ENCODE data around the gene TAF11L2. TPM values are rescaled to one million over a fixed set of nuclear protein-coding genes. Genes with fewer than 3 reads are reported as not detected.
"Not testable (repeated sequence)": the region's sequence is repeated elsewhere in the genome, so short reads cannot be mapped to it uniquely, and the experiment has no call there.

Gene TAF11L2
- total and polyA plus RNA-seq, 4 donors, result not detected

DNA sequence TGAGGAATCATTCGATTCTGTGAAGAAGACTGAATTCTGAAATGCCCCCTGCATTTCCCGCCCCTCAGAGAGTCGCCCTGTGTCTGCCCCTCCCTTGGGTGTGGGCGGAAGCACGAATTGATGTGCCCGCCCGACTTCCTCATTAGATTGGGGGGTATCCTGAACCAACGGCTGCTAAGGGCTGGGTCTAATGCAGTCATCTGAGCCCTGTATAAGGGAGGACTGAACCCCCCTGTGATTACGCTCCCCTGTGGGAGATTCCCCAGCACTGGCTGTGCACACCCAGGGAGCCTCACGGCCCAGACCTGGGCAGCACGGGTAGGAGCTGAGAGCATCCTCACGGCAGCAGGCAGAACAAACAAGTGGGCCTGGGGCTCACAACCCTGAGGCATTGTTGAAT lies 19.5 kb downstream of the TAF11L2 start:
- H3K27ac ChIP-seq (ENCODE audit: low read depth in 1 of 2, low read length in 2 of 2); H3K4me1 ChIP-seq (ENCODE audit: control insufficient read depth in 1 of 2, insufficient read depth in 2 of 2, low read length in 2 of 2); H3K36me3 ChIP-seq (ENCODE audit: control insufficient read depth in 1 of 2, insufficient read depth in 2 of 2, low read length in 1 of 2); H3K27me3 ChIP-seq (ENCODE audit: control insufficient read depth in 1 of 2, insufficient read depth in 2 of 2, low read length in 1 of 2); H3K4me3 ChIP-seq (ENCODE audit: low read length in 2 of 2); intact Hi-C loops (cut with DNase I); ATAC-seq (ENCODE audit: low FRiP score); H3K9me3 ChIP-seq (ENCODE audit: control insufficient read depth, low read length): not testable (repeated sequence)
- peak; percentile 62 to 77 for DNase-seq
- WGBS, 2 donors, result 85 to 91% methylated on average over 8 to 9 of the region's 12 CpGs

- H3K9me3 ChIP-seq (ENCODE audit: control insufficient read depth, low read length); intact Hi-C loops (cut with DNase I); H3K27ac ChIP-seq (ENCODE audit: low read depth in 1 of 2, low read length in 2 of 2); DNase-seq; H3K4me1 ChIP-seq (ENCODE audit: control insufficient read depth in 1 of 2, insufficient read depth in 2 of 2, low read length in 2 of 2); H3K27me3 ChIP-seq (ENCODE audit: control insufficient read depth in 1 of 2, insufficient read depth in 2 of 2, low read length in 1 of 2); H3K36me3 ChIP-seq (ENCODE audit: control insufficient read depth in 1 of 2, insufficient read depth in 2 of 2, low read length in 1 of 2); H3K4me3 ChIP-seq (ENCODE audit: low read length in 2 of 2); ATAC-seq (ENCODE audit: low FRiP score): not testable (repeated sequence)
- no CpG with 5 or more reads among the region's 15 CpGs for WGBS, 2 donors
Measured at GRCh38 chr5:17518067-17518466, 20.0 kb downstream of the TAF11L2 start, which contains the start of gene TAF11L3. Gene TAF11L3, plus strand, starts transcription at chr5:17518367.

- H3K27me3 ChIP-seq (ENCODE audit: control insufficient read depth in 1 of 2, insufficient read depth in 2 of 2, low read length in 1 of 2); DNase-seq; H3K36me3 ChIP-seq (ENCODE audit: control insufficient read depth in 1 of 2, insufficient read depth in 2 of 2, low read length in 1 of 2); intact Hi-C loops (cut with DNase I); ATAC-seq (ENCODE audit: low FRiP score); H3K4me3 ChIP-seq (ENCODE audit: low read length in 2 of 2); H3K9me3 ChIP-seq (ENCODE audit: control insufficient read depth, low read length); H3K27ac ChIP-seq (ENCODE audit: low read depth in 1 of 2, low read length in 2 of 2); H3K4me1 ChIP-seq (ENCODE audit: control insufficient read depth in 1 of 2, insufficient read depth in 2 of 2, low read length in 2 of 2): not testable (repeated sequence)
- 92 to 95% methylated on average over 8 of the region's 14 CpGs for WGBS, 2 donors
Measured at GRCh38 chr5:17519508-17519907, 21.5 kb downstream of the TAF11L2 start.

- not testable (repeated sequence) for DNase-seq; H3K4me3 ChIP-seq (ENCODE audit: low read length in 2 of 2)
Measured at GRCh38 chr5:17521501-17521900, 23.5 kb downstream of the TAF11L2 start, which contains the start of gene TAF11L4. Gene TAF11L4, plus strand, starts transcription at chr5:17521801.

GRCh38 chr5:17524935-17525334 lies 26.9 kb downstream of the TAF11L2 start, which contains the start of gene TAF11L5:
Gene TAF11L5, plus strand, starts transcription at chr5:17525235.
- H3K27ac ChIP-seq (ENCODE audit: low read depth in 1 of 2, low read length in 2 of 2); ATAC-seq (ENCODE audit: low FRiP score); H3K9me3 ChIP-seq (ENCODE audit: control insufficient read depth, low read length); intact Hi-C loops (cut with DNase I); H3K27me3 ChIP-seq (ENCODE audit: control insufficient read depth in 1 of 2, insufficient read depth in 2 of 2, low read length in 1 of 2); H3K36me3 ChIP-seq (ENCODE audit: control insufficient read depth in 1 of 2, insufficient read depth in 2 of 2, low read length in 1 of 2); H3K4me3 ChIP-seq (ENCODE audit: low read length in 2 of 2); H3K4me1 ChIP-seq (ENCODE audit: control insufficient read depth in 1 of 2, insufficient read depth in 2 of 2, low read length in 2 of 2); DNase-seq: not testable (repeated sequence)
- no CpG with 5 or more reads among the region's 15 CpGs for WGBS, 2 donors

More at GRCh38 chr5:17521501-17521900, 23.5 kb downstream of the TAF11L2 start, which contains the start of gene TAF11L4:
- ATAC-seq (ENCODE audit: low FRiP score); H3K9me3 ChIP-seq (ENCODE audit: control insufficient read depth, low read length); intact Hi-C loops (cut with DNase I); H3K27me3 ChIP-seq (ENCODE audit: control insufficient read depth in 1 of 2, insufficient read depth in 2 of 2, low read length in 1 of 2); H3K27ac ChIP-seq (ENCODE audit: low read depth in 1 of 2, low read length in 2 of 2); H3K4me1 ChIP-seq (ENCODE audit: control insufficient read depth in 1 of 2, insufficient read depth in 2 of 2, low read length in 2 of 2); H3K36me3 ChIP-seq (ENCODE audit: control insufficient read depth in 1 of 2, insufficient read depth in 2 of 2, low read length in 1 of 2): not testable (repeated sequence)
- WGBS, 2 donors, result no CpG with 5 or more reads among the region's 15 CpGs

- H3K27me3 ChIP-seq (ENCODE audit: control insufficient read depth in 1 of 2, insufficient read depth in 2 of 2, low read length in 1 of 2); H3K4me1 ChIP-seq (ENCODE audit: control insufficient read depth in 1 of 2, insufficient read depth in 2 of 2, low read length in 2 of 2); intact Hi-C loops (cut with DNase I); H3K36me3 ChIP-seq (ENCODE audit: control insufficient read depth in 1 of 2, insufficient read depth in 2 of 2, low read length in 1 of 2); H3K27ac ChIP-seq (ENCODE audit: low read depth in 1 of 2, low read length in 2 of 2); H3K9me3 ChIP-seq (ENCODE audit: control insufficient read depth, low read length); ATAC-seq (ENCODE audit: low FRiP score); H3K4me3 ChIP-seq (ENCODE audit: low read length in 2 of 2): not testable (repeated sequence)
- WGBS, 2 donors, result 92 to 95% methylated on average over 9 of the region's 17 CpGs
- peak; percentile 59 to 76 for DNase-seq
Measured at GRCh38 chr5:17526504-17526903, 28.5 kb downstream of the TAF11L2 start.

- not testable (repeated sequence) for DNase-seq
- no CpG with 5 or more reads among the region's 15 CpGs for WGBS, 2 donors
Measured at GRCh38 chr5:17528369-17528768, 30.3 kb downstream of the TAF11L2 start, which contains the start of gene TAF11L6. Gene TAF11L6, plus strand, starts transcription at chr5:17528669.

More at GRCh38 chr5:17528369-17528768, 30.3 kb downstream of the TAF11L2 start, which contains the start of gene TAF11L6:
- H3K4me3 ChIP-seq (ENCODE audit: low read length in 2 of 2); H3K27me3 ChIP-seq (ENCODE audit: control insufficient read depth in 1 of 2, insufficient read depth in 2 of 2, low read length in 1 of 2); H3K4me1 ChIP-seq (ENCODE audit: control insufficient read depth in 1 of 2, insufficient read depth in 2 of 2, low read length in 2 of 2); H3K9me3 ChIP-seq (ENCODE audit: control insufficient read depth, low read length); intact Hi-C loops (cut with DNase I); ATAC-seq (ENCODE audit: low FRiP score); H3K27ac ChIP-seq (ENCODE audit: low read depth in 1 of 2, low read length in 2 of 2); H3K36me3 ChIP-seq (ENCODE audit: control insufficient read depth in 1 of 2, insufficient read depth in 2 of 2, low read length in 1 of 2): not testable (repeated sequence)

Other genes with a start within 250 kb of the TAF11L2 start
- gene TAF11L3, start 20.1 kb downstream of the TAF11L2 start, total RNA-seq, result not detected
- gene TAF11L3, start 20.1 kb downstream of the TAF11L2 start, polyA plus RNA-seq, result not detected
- not detected for gene TAF11L4, start 23.6 kb downstream of the TAF11L2 start, total RNA-seq
- gene TAF11L4, start 23.6 kb downstream of the TAF11L2 start, polyA plus RNA-seq, result not detected
- gene TAF11L5, start 27.0 kb downstream of the TAF11L2 start, total RNA-seq, result not detected
- gene TAF11L5, start 27.0 kb downstream of the TAF11L2 start, polyA plus RNA-seq, result not detected
- gene TAF11L6, start 30.4 kb downstream of the TAF11L2 start, total RNA-seq, result not detected
- not detected for gene TAF11L6, start 30.4 kb downstream of the TAF11L2 start, polyA plus RNA-seq
- gene TAF11L7, start 87.5 kb downstream of the TAF11L2 start, total RNA-seq, result not detected
- gene TAF11L7, start 87.5 kb downstream of the TAF11L2 start, polyA plus RNA-seq, result not detected
- not detected for gene TAF11L8, start 92.7 kb downstream of the TAF11L2 start, total RNA-seq
- not detected for gene TAF11L8, start 92.7 kb downstream of the TAF11L2 start, polyA plus RNA-seq
- not detected for gene TAF11L9, start 96.2 kb downstream of the TAF11L2 start, total RNA-seq
- gene TAF11L9, start 96.2 kb downstream of the TAF11L2 start, polyA plus RNA-seq, result not detected
- not detected for gene TAF11L10, start 99.6 kb downstream of the TAF11L2 start, total RNA-seq
- gene TAF11L10, start 99.6 kb downstream of the TAF11L2 start, polyA plus RNA-seq, result not detected
- gene TAF11L11, start 106.0 kb downstream of the TAF11L2 start, total RNA-seq, result not detected
- not detected for gene TAF11L11, start 106.0 kb downstream of the TAF11L2 start, polyA plus RNA-seq
- gene TAF11L12, start 112.2 kb downstream of the TAF11L2 start, total RNA-seq, result not detected
- gene TAF11L12, start 112.2 kb downstream of the TAF11L2 start, polyA plus RNA-seq, result not detected
- not detected for gene TAF11L13, start 133.9 kb downstream of the TAF11L2 start, total RNA-seq
- gene TAF11L13, start 133.9 kb downstream of the TAF11L2 start, polyA plus RNA-seq, result not detected
- gene TAF11L14, start 136.2 kb downstream of the TAF11L2 start, total RNA-seq, result not detected
- not detected for gene TAF11L14, start 136.2 kb downstream of the TAF11L2 start, polyA plus RNA-seq